A204.1 (cell line): ENCODE measurements around the gene ANAPC7.
"Not testable (repeated sequence)": the region's sequence is repeated elsewhere in the genome, so short reads cannot be mapped to it uniquely, and the experiment has no call there.

Source experiments
- FAIRE-seq: peaks from 2 replicates; lab custom pipeline; 2012; peaks lifted over from hg19 to GRCh38; lab: Jason Lieb, UNC

ANAPC7 gene, protein sequence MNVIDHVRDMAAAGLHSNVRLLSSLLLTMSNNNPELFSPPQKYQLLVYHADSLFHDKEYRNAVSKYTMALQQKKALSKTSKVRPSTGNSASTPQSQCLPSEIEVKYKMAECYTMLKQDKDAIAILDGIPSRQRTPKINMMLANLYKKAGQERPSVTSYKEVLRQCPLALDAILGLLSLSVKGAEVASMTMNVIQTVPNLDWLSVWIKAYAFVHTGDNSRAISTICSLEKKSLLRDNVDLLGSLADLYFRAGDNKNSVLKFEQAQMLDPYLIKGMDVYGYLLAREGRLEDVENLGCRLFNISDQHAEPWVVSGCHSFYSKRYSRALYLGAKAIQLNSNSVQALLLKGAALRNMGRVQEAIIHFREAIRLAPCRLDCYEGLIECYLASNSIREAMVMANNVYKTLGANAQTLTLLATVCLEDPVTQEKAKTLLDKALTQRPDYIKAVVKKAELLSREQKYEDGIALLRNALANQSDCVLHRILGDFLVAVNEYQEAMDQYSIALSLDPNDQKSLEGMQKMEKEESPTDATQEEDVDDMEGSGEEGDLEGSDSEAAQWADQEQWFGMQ

DNA sequence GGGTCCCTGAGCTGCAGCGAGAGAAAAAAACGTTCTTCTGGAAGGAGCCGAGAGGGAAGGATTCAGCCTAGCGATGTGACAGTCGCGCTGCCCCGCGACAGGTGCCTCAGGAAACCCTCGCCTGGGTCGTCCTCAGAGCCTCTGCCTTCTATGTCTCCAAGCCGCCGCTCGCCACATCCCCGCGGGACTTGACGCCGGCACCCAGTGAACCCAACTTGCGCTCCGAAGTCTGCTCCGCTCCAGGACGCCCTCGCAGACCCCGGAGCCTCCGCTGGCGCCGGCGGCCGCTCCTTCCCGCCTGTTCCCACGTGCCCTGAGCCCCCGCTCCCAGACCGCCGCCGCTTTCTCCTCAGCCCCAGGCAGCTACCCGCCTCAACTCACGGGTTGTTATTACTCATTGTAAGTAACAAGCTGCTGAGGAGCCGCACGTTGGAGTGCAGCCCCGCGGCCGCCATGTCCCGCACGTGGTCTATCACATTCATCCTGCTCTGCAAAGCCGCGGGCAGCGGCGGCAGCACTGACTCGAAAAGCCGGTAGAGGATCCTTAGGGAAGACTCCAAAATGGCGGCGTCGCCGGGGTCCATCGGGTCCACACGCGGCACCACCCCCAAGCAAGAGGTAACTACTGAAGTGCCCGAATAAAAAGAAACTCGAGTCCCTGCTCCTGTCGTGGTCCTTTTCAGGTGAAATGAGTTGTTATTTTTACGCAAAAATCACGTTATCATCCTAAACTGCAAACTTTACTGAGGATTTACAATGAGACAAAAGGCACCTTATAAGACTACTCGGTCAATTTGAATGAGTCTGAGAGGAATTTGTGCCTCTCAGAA is at the start of gene ANAPC7:
Gene ANAPC7 (minus strand): TSS at position 563 of the 830 bp plus-strand sequence. CDS start 81 bp downstream, at position 482.
- peak; percentile 46 for FAIRE-seq

DNA sequence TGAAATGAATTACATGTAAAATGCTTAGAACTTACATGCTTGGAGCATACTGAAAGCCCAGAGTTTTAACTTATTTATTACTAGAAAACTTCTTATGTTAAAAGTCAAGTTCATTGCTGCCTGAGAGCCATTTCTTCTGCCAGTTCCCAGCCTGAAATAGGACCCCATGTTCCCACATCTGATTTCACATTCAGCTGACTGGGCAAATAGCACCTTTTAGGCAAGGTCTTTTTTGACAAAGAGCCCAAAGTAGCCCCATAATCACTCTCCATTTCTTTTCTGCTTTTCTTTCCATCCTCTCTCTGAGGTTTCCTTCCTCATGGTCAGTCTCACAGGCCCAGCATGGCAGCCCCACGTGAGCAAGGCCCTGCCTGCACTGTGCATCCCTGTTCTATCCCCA is 47.8 kb upstream of the ANAPC7 start:
- FAIRE-seq, result no peak

DNA sequence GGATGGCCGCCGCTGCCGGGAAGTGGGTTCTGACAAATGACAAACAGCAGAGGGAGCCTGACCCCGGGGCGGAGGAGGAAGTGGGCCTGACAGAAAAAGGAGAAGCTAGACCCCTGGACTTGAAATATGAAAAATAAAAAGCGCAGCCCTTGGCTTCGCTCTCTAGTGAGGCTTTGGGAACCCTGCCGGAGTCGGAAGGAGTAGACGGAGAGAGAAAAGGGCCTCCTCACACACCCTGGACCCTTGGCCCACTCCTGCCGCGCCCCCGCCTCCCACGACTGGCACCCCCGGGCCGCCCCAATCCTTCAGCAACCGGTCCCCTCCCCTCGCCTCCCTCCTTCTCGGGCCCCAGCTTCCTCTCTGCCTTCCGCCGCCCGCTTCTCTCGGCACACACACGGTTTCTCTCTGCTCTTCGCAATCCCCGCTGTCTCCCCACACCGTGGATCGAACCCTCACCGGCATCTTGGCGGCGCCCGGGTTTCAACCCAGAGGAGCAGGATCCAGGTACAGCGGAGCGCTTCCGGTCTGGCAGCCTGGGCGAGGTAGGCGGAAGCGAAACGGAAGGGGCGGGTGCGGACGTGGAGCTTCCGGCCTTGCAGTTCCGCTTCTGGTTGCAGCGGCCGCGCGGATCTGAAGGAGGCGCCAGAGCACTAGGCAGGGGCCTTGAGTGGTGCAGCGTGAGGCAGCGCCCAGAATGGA is 46.4 kb upstream of the ANAPC7 start, which contains the start of gene ARPC3:
Gene ARPC3 (minus strand): TSS at position 539 of the 699 bp plus-strand sequence. CDS start 77 bp downstream, at position 462.
- FAIRE-seq, result peak; percentile 68

DNA sequence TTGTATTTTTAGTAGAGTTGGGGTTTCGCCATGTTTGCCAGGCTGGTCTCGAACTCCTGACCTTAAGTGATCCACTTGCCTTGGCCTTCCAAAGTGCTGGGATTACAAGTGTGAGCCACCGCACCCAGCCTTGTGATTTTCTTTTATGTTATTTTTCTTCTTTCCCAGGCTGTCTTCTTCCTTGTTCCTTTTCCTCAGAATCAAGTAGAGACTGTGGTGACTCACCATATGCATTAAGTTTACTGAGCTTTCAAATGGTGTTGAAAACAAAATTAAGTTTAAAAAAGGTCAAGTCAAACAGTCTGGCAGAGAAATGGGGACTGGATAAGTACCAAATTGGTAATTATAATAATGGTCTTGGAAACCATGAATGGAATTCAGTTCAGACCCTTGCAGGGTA is 40.9 kb upstream of the ANAPC7 start:
- no peak for FAIRE-seq

DNA sequence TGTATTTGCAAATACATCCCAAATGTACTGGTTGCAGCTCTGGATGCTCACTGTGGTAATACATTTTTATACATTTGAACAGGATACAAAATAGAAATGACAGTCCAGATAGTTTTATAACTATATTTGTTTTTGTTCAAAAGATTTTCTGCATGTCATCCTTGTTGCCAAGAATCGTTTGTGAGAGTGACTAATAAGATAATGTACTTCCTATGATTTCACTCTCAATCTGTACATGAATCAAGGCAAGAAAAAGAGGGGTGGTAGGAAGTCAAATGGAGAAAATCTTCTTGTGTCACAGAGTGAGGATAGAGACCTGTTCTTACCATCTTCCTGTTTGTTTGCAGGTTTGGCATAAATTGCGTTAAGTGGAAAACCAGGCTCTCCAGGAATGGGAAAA is 32.7 kb upstream of the ANAPC7 start:
- no peak for FAIRE-seq

DNA sequence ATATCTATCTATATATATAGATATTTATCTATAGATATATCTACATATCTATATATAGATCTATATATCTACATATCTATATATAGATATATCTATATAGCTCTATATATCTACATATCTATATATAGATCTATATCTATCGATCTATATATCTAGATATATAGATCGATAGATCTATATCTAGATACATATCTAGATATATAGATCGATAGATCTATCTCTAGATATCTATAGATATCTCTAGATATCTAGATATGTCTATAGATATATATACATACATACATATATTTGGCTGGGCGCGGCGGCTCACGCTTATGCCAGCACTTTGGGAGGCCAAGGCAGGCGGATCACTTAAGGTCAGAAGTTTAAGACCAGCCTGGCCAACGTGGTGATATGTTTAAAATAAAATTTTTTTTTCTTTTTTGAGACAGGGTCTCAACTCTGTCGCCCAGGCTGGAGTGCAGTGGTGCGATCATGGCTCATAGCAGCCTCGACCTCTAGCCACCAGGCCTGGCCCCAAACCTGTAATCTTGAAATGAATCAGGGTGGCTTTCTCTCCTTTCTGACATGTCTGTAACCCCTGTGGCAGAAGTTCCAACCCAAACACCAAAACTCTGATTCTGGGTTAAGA is 28.6 kb upstream of the ANAPC7 start:
- peak; percentile 83 for FAIRE-seq

DNA sequence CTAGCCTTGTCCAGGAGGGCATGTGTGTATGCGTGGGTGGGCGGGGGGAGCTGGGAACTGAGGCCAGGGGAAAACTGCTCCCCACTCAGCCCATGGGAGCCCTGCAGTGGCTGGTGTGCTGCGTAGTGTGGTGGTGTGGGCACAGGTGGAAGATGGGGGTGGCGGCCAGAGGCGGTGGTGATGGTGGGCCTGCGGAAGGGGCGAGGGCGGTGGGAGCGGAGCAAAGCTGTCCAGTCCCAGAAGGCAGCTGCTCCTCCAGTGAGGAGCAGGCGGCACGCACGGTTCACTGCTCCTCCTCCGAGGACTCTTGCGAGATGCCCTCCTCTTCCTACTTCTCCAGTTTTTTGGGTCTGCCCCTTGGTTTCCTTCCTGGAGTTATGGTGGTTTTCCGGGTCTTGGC is 26.2 kb upstream of the ANAPC7 start:
- not testable (repeated sequence) for FAIRE-seq

DNA sequence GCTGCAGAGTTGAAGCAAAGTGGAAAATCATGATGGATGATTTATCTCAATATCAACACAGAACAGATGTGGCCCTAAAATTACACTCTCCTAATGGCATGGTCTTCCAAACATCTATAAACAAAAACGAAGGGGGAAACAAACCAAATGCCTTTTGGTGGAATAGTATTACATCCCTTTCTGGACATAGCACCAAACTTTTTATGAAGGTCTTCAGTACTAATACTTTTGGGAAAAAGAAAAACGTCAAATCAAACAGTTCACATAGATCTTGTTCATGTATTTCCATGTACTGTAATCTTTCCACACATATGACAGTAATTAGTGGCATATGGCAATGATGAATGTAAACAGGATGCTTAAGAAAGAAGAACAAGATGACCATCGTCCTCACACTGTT is 22.9 kb upstream of the ANAPC7 start:
- FAIRE-seq, result no peak

DNA sequence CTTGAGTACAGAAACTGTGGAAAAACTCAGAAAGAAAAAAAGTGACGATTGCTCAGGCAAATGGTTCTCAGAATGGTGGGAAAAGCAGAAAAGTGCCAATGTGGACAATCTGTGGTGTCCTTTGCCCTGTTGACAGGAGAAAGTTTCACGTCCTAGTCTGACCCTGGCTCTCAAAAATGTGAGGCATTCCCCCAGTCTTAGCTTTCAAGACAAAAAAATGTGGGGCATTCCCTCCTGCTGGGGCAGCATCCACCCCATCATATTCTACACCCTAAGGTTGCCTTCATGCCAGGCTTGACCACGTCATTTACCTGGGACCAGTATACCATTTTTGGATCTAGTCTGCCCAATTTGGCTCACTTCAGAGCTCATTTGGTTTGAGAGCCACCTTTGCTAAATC is 20.7 kb upstream of the ANAPC7 start:
- FAIRE-seq, result no peak

DNA sequence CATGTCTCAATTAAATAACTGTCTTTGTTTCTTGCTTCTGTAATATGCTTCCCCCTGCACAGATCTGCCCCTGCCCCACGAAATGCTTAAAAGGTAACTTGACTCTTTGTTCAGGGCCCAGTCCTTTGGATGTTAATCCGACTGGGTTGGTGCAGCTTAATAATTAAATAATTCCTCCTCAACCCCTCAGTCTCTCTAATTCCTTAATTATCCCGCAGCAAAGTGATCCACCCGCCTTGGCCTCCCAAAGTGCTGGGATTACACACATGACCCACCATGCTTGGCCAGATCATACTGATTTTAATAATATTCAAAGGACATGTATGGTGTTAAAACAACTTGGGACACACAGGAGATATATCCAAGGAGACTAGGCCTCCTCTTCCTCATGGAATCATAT is 18.2 kb upstream of the ANAPC7 start:
- FAIRE-seq, result no peak

DNA sequence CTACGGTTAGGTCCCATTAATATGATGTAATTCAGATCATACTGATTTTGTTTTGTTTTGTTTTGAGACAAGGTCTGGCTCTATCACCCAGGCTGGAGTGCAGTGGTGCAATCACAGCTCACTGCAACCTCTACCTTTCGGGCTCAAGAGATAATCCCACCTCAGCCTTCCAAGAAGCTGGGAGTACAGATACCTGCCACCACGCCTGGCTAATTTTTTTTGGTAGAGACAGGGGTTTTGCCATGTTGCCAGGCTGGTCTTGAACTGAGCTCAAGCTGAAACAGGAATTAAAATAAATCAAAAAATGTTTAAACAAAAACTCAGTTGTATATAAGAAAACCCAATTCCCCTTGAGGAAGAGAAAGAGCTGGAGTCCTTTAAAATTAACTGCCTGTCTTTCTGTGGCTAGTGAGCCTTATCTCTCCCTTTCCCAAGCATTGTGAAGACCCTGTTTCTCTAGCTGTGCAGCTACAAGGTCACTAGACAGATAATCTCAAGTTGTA is 17.7 kb upstream of the ANAPC7 start:
- no peak for FAIRE-seq

DNA sequence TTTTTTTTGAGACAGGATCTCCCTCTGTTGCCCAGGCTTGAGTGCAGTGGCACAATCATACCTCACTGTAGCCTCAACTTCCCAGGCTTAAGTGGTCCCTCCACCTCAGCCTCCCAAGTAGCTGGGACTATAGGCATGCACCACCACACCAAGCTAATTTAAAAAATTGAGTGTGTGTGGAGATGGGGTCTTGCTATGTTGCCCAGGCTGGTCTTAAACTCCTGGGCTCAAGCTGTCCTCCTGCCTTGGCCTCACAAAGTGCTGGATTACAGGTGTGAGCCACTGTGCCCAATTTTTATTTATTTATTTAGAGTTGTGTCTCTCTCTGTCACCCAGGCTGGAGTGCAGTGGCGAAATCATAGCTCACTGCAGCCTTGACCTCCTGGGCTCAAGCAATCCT is 17.1 kb upstream of the ANAPC7 start:
- not testable (repeated sequence) for FAIRE-seq

DNA sequence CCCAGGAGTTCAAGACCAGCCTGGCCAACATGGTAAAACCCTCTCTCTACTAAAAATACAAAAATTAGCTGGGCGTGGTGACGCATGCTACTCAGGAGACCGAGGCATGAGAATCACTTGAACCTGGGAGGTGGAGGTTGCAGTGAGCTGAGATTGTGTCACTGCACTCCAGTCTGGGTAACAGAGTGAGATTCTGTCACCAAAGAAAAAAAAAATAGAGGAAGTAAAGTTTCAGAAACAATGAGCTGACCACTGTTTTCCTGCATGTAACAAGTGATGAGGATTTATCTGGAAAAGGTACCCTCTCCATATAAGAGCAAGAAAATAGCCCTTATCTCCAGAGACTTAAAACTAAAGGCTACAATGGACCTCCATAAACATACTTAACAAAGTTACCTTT is 13.6 kb upstream of the ANAPC7 start:
- FAIRE-seq, result not testable (repeated sequence)

DNA sequence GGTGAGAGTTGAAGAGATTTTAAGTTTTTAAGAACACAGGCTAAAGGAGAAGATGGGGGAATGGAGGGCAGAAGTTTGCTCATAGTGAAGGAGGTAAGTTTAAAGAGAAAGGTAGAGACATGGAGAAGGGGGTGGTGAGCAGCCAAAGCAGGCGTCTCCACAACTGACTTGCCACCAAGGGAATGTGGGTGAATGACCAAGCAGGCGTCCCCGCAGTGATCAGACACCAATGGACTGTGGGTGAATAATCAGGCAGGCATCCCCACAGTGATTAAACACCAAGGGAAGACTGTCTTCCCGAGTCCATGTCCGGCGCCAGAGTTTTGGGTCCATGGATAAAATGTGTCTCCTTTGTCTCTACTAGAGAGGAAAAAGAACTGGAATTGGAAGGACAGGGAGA is 6.6 kb upstream of the ANAPC7 start:
- not testable (repeated sequence) for FAIRE-seq

DNA sequence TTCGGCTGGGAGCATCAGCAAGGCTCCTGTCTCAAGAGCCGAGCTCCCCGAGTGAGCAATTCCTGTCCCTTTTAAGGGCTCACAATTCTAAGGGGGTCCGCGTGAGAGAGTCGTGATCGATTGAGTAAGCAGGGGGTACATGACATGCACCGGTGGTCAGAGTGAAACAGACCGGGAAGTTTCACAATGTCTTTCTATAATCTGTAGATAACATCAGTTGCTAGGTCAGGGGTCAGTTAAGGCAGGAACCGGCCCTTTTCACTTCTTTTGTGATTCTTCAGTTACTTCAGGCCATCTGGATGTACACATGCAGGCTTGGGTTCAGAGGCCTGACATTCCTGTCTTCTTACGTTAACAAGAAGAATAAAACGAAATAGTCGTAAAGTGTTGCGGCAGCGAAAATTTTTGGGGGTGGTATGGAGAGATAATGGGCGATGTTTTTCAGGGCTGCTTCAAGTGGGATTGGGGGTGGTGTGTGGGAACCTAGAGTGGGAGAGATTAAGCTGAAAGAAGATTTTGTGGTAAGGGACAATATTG is 1.7 kb upstream of the ANAPC7 start:
- FAIRE-seq, result not testable (repeated sequence)

DNA sequence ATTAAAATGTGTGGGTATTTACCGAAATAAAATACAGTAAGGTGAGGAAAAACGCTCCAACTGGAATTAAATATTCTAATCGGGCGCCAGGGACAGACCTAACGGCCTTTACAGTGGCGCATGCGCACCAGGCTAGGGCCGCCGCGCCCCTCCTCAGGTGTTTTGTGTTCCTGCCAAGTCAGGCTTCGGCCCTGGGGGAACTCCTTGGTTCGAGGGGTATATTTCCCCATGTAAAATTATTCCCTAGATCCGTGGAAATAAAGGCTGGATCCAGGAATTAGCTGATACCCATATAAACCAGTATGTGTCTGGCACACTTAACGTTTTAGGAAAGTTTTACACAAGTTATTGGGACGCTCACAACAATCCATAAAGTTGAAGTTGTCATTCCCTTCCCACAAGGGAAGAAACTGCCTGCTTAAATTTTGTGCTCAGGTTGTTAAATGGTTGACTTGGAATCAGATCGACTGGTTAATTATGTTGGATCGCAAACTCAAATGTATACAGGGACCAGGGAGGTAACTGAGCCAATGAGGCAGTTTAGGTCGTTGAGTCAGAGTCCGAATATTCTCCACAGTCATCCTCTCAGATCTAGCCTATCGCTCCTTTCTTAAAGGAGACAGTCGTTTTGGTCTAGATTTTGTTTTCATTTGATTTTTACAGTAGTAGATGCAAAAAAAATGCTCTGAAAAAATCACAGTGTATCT is 621 bp upstream of the ANAPC7 start:
- FAIRE-seq, result peak; percentile 3

DNA sequence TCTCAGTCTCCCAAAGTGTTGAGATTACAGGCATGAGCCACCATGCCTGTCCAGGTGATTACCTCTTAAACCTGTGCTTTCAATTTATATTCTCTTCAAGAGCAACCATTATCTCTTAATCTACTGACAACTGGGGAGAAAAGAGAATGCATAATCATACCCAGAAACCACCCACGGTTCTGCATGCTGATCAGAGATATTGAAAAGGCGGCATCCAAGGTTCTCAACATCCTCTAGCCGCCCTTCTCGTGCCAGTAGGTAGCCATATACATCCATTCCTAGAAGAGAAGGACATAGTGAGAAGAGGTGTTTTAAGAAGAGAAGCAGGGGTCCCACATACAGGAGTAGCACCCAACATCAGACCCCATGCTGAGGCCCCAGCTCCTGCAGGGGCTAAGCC is 20.8 kb downstream of the ANAPC7 start:
- FAIRE-seq, result no peak

DNA sequence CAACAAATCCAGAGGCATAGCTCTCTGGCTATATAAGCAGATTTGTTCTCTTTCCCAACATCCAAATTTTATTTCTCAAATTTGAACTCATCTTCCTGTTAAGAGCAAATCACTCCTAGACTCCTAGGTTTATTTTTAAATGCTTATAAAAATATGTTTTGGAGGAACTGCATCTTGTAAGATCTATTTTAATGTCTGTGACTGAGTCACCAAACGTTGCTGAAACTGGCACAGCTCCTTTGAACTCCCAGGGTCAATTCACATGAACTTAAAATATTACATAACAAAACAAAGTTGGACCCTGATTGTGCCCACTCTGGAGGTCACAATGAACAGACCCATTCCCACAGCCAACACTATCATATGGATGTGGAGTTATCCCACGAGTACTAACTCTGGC is 23.9 kb downstream of the ANAPC7 start:
- no peak for FAIRE-seq

DNA sequence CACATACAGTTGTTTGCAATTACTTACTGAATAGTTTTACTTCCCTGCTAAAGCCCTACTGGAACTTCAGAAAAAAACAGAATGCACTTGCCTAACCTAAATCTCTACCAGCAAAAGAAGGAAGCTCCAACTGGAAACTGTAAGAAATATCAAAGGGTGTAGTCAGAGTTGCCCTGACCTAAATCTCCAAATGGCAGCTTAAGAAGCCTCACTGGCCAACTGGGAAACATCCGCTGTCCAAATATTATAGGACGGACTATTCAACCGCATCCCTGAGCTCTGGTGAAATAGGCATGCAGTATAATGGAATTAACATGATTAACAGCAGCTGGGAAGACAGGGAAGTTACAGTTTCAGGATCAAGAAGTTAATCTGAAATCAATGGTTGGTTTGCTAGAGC is 24.3 kb downstream of the ANAPC7 start:
- FAIRE-seq, result no peak

DNA sequence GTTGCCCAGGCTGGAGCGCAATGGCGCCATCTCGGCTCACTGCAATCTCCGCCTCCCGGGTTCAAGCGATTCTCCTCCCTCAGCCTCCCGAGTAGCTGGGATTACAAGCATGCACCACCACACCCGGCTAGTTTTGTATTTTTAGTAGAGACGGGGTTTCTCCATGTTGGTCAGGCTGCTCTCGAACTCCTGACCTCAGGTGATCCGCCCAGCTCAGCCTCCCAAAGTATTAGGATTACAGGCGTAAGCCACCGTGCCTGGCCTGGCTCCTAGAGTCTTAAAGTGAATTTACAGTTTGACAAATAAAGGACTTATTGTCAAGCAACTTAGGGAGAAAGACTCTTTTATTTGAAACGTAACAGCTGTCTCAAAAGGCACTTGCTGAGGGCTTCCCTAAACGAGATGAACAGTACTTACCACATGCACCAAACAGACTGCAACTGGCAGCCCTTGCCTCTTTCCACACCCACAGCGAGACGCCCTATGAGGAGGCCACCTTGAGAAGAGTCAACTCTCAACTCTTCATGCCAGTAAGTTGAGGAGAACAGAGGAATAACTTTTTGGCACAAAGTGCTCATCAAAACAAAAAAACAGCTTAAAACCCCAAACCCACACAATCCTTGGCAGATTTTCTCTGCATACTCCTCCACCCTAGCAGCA is 25.2 kb downstream of the ANAPC7 start:
- not testable (repeated sequence) for FAIRE-seq
